WTC11 (cell line): ENCODE data around the gene CYP24A1. TPM values are rescaled to one million over a fixed set of nuclear protein-coding genes. Genes with fewer than 3 reads are reported as not detected.

ENCODE experiments used
- ATAC-seq: fragments of 200-7000 bp; cut with Tn5 transposase; 2 replicates; pipeline ENCODE4 v1.10.0; 2021; ENCODE audit warnings: mild to moderate bottlenecking, moderate library complexity
- CTCF ChIA-PET: fragments of 300-600 bp; sonication (Branson Sonifier 250); formaldehyde crosslinking; loops from one replicate; lab custom pipeline; 2021; ENCODE audit warnings: antibody characterized with exemption; lab: Charles Lee
- POLR2A ChIA-PET: fragments of 350-600 bp; sonication (Branson Sonifier 250); formaldehyde crosslinking; loops from one replicate; lab custom pipeline; 2021; ENCODE audit warnings: antibody characterized with exemption; lab: Charles Lee
- DNase-seq: peaks from one replicate; pipeline ENCODE4 v3.0.0; 2021; ENCODE audit warnings: low spot score
- H3K27ac Mint-ChIP-seq: 2 replicates; pipeline ENCODE4 v1.8.0; 2021; ENCODE audit warnings: mixed read lengths
- H3K27me3 Mint-ChIP-seq: 2 replicates; pipeline ENCODE4 v1.8.0; 2021; ENCODE audit warnings: low read depth, mild to moderate bottlenecking, moderate library complexity, mixed read lengths
- H3K36me3 Mint-ChIP-seq: 2 replicates; pipeline ENCODE4 v1.8.0; 2021; ENCODE audit warnings: mixed read lengths
- H3K4me1 Mint-ChIP-seq: 2 replicates; pipeline ENCODE4 v1.8.0; 2022; ENCODE audit warnings: mixed read lengths
- H3K4me3 Mint-ChIP-seq: 2 replicates; pipeline ENCODE4 v1.8.0; 2021; ENCODE audit warnings: mild to moderate bottlenecking, moderate library complexity, mixed read lengths
- H3K9me3 Mint-ChIP-seq: 2 replicates; pipeline ENCODE4 v1.8.0; 2021; ENCODE audit warnings: mixed read lengths
- CBFB ChIP-seq: sonication (generic); formaldehyde crosslinking; IDR thresholded peaks from 2 replicates; pipeline ENCODE4 v1.8.1; 2022; ENCODE audit warnings: mild to moderate bottlenecking, low read depth, missing genetic modification reagents
- EMX1 ChIP-seq: fragments of 250-450 bp; sonication (Bioruptor Pico); IDR thresholded peaks from 2 replicates; pipeline ENCODE4 v1.8.0; 2021; ENCODE audit warnings: mild to moderate bottlenecking
- FOXP1 ChIP-seq: sonication (generic); formaldehyde crosslinking; IDR thresholded peaks from 2 replicates; pipeline ENCODE4 v1.8.0; 2022; ENCODE audit warnings: missing genetic modification reagents, mild to moderate bottlenecking, moderate library complexity, borderline replicate concordance
- GTF2I ChIP-seq: fragments of 250-450 bp; sonication (Bioruptor Pico); conservative IDR thresholded peaks from 2 replicates; pipeline ENCODE4 v1.4.0; 2021; ENCODE audit warnings: mild to moderate bottlenecking
- IRF2 ChIP-seq: sonication (generic); formaldehyde crosslinking; IDR thresholded peaks from 2 replicates; pipeline ENCODE4 v1.8.0; 2022; ENCODE audit warnings: low read depth, missing genetic modification reagents, borderline replicate concordance
- JAZF1 ChIP-seq: fragments of 250-450 bp; sonication (Bioruptor Pico); IDR thresholded peaks from 2 replicates; pipeline ENCODE4 v1.9.0; 2021; ENCODE audit warnings: moderate library complexity, mild to moderate bottlenecking, inconsistent platforms
- NFATC4 ChIP-seq: fragments of 250-450 bp; sonication (Bioruptor Pico); IDR thresholded peaks from 2 replicates; pipeline ENCODE4 v1.9.0; 2021; ENCODE audit warnings: mild to moderate bottlenecking
- NFYB ChIP-seq: sonication (generic); formaldehyde crosslinking; conservative IDR thresholded peaks from 2 replicates; pipeline ENCODE4 v1.8.0; 2022; ENCODE audit warnings: low read depth, missing genetic modification reagents
- OVOL2 ChIP-seq: fragments of 250-450 bp; sonication (Bioruptor Pico); IDR thresholded peaks from 2 replicates; pipeline ENCODE4 v1.9.0; 2021; ENCODE audit warnings: mild to moderate bottlenecking, borderline replicate concordance
- RORB ChIP-seq: fragments of 250-450 bp; sonication (Bioruptor Pico); IDR thresholded peaks from 2 replicates; pipeline ENCODE4 v1.9.0; 2021; ENCODE audit warnings: mild to moderate bottlenecking
- ZNF219 ChIP-seq: sonication (generic); formaldehyde crosslinking; IDR thresholded peaks from 2 replicates; pipeline ENCODE4 v1.8.0; 2023; ENCODE audit warnings: missing genetic modification reagents, mild to moderate bottlenecking, borderline replicate concordance
- ZNF423 ChIP-seq: fragments of 250-450 bp; sonication (Bioruptor Pico); IDR thresholded peaks from 2 replicates; pipeline ENCODE4 v2.1.2; 2022; ENCODE audit warnings: mild to moderate bottlenecking, moderate library complexity
- total RNA-seq: library from RNA; stranded (reverse); gene quantifications from 3 replicates; pipeline ENCODE4 v1.2.3, GENCODE V29; 2021
- TF ChIP-seq, protein P1 (sequence below): fragments of 250-450 bp; sonication (Bioruptor Pico); IDR thresholded peaks from 2 replicates; pipeline ENCODE4 v1.9.0; 2021; ENCODE audit warnings: mild to moderate bottlenecking
- TF ChIP-seq, protein P2 (sequence below): sonication (generic); formaldehyde crosslinking; IDR thresholded peaks from 2 replicates; pipeline ENCODE4 v1.8.1; 2023; ENCODE audit warnings: mild to moderate bottlenecking, missing genetic modification reagents
- TF ChIP-seq, protein P3 (sequence below): sonication (generic); formaldehyde crosslinking; IDR thresholded peaks from 2 replicates; pipeline ENCODE4 v1.8.1; 2023; ENCODE audit warnings: mild to moderate bottlenecking, moderate library complexity, missing genetic modification reagents
- TF ChIP-seq, protein P4 (sequence below): sonication (generic); formaldehyde crosslinking; IDR thresholded peaks from 2 replicates; pipeline ENCODE4 v1.8.0; 2022; ENCODE audit warnings: mild to moderate bottlenecking, missing genetic modification reagents

CYP24A1 gene
- total RNA-seq, 1 experiment from 2014 or later, result not detected

DNA sequence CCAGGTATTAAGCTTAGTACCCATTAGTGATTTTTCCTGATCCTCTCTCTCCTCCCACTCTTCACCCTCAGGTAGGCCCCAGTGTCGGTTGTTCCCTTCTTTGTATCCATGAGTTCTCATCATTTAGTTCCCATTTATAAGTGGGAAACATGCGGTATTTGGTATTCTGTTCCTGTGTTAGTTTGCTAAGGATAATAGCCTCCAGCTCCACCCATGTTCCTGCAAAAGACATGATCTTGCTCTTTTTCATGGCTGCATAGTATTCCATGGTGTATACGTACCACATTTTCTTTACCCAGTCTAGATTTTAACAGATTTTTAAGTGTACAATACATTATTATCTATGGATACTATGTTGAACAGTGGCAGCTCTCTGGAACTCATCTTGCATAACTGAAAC lies 44.4 kb downstream of the CYP24A1 start:
- DNase-seq, result no peak
- POLR2A ChIA-PET, result no interaction called here
- ATAC-seq, result no peak
- H3K27ac Mint-ChIP-seq, result no peak overlapping the region
- CTCF ChIA-PET, result no interaction called here
- no peaks in the 10 kb centered on the region for H3K36me3 Mint-ChIP-seq
- H3K4me1 Mint-ChIP-seq, result 0 out of 2 replicates have a peak, but pooled peaks cover 4% of the 10 kb centered on the region
- H3K27me3 Mint-ChIP-seq, result no peaks in the 10 kb centered on the region
- H3K9me3 Mint-ChIP-seq, result peaks cover 12% of the 10 kb centered on the region
- TF ChIP-seq RORB (CRISPR knock-in tag), result no peak
- 0 out of 2 replicates have a peak, but pooled peaks have one; percentile 51 for TF ChIP-seq GTF2I (CRISPR knock-in tag)
- no peak overlapping the region for H3K4me3 Mint-ChIP-seq

DNA sequence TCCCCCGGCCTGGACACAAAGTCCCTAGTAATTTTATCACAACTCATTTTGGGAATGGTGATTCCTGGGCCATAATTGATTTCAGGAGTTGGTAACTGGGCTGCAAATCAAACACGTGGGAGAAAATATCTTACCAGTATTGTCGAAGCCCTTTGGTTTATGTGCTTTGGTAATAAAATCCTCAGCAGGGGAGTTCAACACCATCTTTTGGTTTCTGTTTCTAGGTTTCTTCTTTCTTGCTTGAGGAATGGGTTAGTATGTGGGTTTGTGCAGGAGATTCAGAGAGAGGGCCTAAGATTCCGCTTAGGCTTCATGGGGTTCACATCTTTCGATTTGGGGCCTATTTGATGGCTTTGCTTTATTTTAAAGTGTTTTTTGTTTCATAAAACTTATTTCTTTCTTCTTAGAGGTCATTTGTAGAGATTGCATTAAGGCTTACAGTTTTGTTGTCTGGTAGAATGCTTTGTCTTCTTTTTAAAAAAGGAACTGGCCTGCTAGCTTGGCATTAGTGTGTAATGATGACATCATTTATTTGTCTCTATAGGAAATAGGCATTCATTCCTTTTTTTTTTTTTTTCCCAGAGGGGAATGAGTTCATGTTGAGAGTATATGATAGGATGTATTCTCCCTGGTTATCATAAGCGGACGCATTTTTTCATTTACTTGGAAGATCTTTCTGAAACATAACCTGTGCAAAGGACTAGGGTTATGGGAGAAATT lies 45.8 kb downstream of the CYP24A1 start:
- peaks cover 12% of the 10 kb centered on the region for H3K9me3 Mint-ChIP-seq
- ATAC-seq (no peak), DNase-seq (no peak)
- TF ChIP-seq, protein P1, sequence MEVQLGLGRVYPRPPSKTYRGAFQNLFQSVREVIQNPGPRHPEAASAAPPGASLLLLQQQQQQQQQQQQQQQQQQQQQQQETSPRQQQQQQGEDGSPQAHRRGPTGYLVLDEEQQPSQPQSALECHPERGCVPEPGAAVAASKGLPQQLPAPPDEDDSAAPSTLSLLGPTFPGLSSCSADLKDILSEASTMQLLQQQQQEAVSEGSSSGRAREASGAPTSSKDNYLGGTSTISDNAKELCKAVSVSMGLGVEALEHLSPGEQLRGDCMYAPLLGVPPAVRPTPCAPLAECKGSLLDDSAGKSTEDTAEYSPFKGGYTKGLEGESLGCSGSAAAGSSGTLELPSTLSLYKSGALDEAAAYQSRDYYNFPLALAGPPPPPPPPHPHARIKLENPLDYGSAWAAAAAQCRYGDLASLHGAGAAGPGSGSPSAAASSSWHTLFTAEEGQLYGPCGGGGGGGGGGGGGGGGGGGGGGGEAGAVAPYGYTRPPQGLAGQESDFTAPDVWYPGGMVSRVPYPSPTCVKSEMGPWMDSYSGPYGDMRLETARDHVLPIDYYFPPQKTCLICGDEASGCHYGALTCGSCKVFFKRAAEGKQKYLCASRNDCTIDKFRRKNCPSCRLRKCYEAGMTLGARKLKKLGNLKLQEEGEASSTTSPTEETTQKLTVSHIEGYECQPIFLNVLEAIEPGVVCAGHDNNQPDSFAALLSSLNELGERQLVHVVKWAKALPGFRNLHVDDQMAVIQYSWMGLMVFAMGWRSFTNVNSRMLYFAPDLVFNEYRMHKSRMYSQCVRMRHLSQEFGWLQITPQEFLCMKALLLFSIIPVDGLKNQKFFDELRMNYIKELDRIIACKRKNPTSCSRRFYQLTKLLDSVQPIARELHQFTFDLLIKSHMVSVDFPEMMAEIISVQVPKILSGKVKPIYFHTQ (CRISPR knock-in tag), result no peak
- TF ChIP-seq ZNF219 (no peak), ZNF423 (no peak)
- TF ChIP-seq, protein P2, sequence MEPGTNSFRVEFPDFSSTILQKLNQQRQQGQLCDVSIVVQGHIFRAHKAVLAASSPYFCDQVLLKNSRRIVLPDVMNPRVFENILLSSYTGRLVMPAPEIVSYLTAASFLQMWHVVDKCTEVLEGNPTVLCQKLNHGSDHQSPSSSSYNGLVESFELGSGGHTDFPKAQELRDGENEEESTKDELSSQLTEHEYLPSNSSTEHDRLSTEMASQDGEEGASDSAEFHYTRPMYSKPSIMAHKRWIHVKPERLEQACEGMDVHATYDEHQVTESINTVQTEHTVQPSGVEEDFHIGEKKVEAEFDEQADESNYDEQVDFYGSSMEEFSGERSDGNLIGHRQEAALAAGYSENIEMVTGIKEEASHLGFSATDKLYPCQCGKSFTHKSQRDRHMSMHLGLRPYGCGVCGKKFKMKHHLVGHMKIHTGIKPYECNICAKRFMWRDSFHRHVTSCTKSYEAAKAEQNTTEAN (CRISPR knock-in tag), result no peak
- H3K36me3 Mint-ChIP-seq, result no peaks in the 10 kb centered on the region
- ChIA-PET CTCF (interaction anchor here (0.6 to 0.8 kb wide), 2 partner anchors 25 to 57 kb away, joined by 3 to 6 read pairs; no protein-coding TSS in a partner anchor), POLR2A (no interaction called here)
- H3K27me3 Mint-ChIP-seq, result no peaks in the 10 kb centered on the region
- H3K4me1 Mint-ChIP-seq, result peaks cover 17% of the 10 kb centered on the region
- H3K4me3 Mint-ChIP-seq, result no peak overlapping the region
- no peak overlapping the region for H3K27ac Mint-ChIP-seq

DNA sequence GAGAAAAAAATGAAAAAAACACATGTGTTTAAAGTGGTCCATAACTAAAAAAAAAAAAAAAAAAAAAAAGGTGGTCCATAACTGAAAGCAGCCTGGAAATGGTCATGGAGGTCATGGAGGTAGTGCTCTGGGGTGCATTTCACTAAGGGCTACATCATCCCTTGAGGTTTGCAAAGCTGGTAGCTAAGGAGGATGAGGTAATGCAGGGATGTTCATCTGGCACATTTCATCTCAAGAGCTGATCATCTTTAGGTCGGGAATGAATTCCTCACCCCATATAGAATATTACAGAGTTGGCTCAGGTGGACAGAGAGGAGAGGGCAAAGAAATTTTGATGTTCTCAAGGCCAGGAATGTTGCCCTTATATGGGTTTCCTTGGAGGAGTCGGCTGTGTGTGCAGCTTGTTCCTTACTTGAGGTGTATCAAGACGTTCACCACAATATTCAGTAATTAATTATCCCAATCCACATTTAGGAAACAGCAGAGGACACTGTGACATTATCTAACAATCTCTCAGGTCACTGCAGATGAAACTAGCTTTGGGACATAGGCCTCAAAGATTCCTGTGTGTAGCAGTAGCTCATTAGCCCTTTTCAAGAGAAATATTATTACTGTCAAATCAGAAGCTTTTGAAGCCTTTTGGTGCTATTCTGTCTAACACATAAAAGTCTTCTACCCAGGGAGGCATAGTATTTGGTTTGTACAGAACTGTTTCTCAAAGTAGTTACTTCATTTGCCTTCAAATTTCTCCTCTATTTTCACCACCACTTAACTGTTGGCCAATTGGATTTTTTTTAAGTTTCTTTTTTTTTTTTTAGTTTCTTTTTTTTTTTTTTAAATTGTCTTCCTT lies 46.8 kb downstream of the CYP24A1 start:
- Mint-ChIP-seq H3K27ac (no peak overlapping the region), H3K4me1 (peaks cover 22% of the 10 kb centered on the region), H3K36me3 (no peaks in the 10 kb centered on the region), H3K9me3 (peaks cover 12% of the 10 kb centered on the region), H3K27me3 (no peaks in the 10 kb centered on the region), H3K4me3 (no peak overlapping the region)
- DNase-seq (no peak), ATAC-seq (no peak)
- ChIA-PET CTCF (interaction anchor here (0.5 to 1.1 kb wide), 4 partner anchors 24 to 111 kb away, joined by 3 to 6 read pairs (median 3); no protein-coding TSS in a partner anchor), POLR2A (no interaction called here)
- no peak for TF ChIP-seq NFYB
- no peak for TF ChIP-seq RORB (CRISPR knock-in tag)
- TF ChIP-seq NFATC4 (CRISPR knock-in tag), result no peak
- TF ChIP-seq, protein P3, sequence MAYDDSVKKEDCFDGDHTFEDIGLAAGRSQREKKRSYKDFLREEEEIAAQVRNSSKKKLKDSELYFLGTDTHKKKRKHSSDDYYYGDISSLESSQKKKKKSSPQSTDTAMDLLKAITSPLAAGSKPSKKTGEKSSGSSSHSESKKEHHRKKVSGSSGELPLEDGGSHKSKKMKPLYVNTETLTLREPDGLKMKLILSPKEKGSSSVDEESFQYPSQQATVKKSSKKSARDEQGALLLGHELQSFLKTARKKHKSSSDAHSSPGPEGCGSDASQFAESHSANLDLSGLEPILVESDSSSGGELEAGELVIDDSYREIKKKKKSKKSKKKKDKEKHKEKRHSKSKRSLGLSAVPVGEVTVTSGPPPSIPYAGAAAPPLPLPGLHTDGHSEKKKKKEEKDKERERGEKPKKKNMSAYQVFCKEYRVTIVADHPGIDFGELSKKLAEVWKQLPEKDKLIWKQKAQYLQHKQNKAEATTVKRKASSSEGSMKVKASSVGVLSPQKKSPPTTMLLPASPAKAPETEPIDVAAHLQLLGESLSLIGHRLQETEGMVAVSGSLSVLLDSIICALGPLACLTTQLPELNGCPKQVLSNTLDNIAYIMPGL, result no peak
- TF ChIP-seq OVOL2, result no peak
- TF ChIP-seq ZNF423, result no peak
- TF ChIP-seq, protein P1 (CRISPR knock-in tag), result no peak
- TF ChIP-seq EMX1, result no peak
- TF ChIP-seq, protein P4, sequence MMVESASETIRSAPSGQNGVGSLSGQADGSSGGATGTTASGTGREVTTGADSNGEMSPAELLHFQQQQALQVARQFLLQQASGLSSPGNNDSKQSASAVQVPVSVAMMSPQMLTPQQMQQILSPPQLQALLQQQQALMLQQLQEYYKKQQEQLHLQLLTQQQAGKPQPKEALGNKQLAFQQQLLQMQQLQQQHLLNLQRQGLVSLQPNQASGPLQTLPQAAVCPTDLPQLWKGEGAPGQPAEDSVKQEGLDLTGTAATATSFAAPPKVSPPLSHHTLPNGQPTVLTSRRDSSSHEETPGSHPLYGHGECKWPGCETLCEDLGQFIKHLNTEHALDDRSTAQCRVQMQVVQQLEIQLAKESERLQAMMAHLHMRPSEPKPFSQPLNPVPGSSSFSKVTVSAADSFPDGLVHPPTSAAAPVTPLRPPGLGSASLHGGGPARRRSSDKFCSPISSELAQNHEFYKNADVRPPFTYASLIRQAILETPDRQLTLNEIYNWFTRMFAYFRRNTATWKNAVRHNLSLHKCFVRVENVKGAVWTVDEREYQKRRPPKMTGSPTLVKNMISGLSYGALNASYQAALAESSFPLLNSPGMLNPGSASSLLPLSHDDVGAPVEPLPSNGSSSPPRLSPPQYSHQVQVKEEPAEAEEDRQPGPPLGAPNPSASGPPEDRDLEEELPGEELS (CRISPR knock-in tag), result no peak
- TF ChIP-seq, protein P2 (CRISPR knock-in tag), result no peak
- no peak for TF ChIP-seq IRF2 (CRISPR knock-in tag)
- no peak for TF ChIP-seq FOXP1 (CRISPR knock-in tag)
- no peak for TF ChIP-seq JAZF1 (CRISPR knock-in tag)
- TF ChIP-seq CBFB (CRISPR knock-in tag), result no peak
